KMS-11 (cell line): ENCODE measurements around the gene NAA60.

Source experiments
- H2AFZ ChIP-seq: fragments of 200-600 bp; sonication (generic); 2 replicates; pipeline ENCODE4 v1.6.1; 2016; ENCODE audit warnings: antibody characterized with exemption, mixed run types, low read depth
- H3K27ac ChIP-seq: fragments of 200-600 bp; sonication (generic); 2 replicates; pipeline ENCODE4 v1.6.1; 2016; ENCODE audit warnings: mild to moderate bottlenecking, mixed run types
- H3K27me3 ChIP-seq: fragments of 200-600 bp; sonication (generic); 2 replicates; pipeline ENCODE4 v1.6.1; 2017; ENCODE audit warnings: mild to moderate bottlenecking, low read depth, mixed run types, moderate library complexity; ENCODE audit not compliant: insufficient read depth
- H3K36me3 ChIP-seq: fragments of 200-600 bp; sonication (generic); 2 replicates; pipeline ENCODE4 v1.6.1; 2017; ENCODE audit warnings: mild to moderate bottlenecking, mixed run types; ENCODE audit not compliant: insufficient read depth
- H3K4me1 ChIP-seq: fragments of 200-600 bp; sonication (generic); 2 replicates; pipeline ENCODE4 v1.6.1; 2016; ENCODE audit warnings: mild to moderate bottlenecking, low read depth, mixed run types; ENCODE audit not compliant: poor library complexity, severe bottlenecking
- H3K4me2 ChIP-seq: fragments of 200-600 bp; sonication (generic); 2 replicates; pipeline ENCODE4 v1.7.0; 2016; ENCODE audit warnings: mild to moderate bottlenecking, mixed run types
- H3K4me3 ChIP-seq: fragments of 200-600 bp; sonication (generic); IDR thresholded peaks from 2 replicates; pipeline ENCODE4 v1.6.1; 2017; ENCODE audit warnings: low read depth, low read length, mixed read lengths; ENCODE audit not compliant: insufficient read depth
- H3K79me2 ChIP-seq: fragments of 200-600 bp; sonication (generic); 2 replicates; pipeline ENCODE4 v1.6.1; 2016; ENCODE audit warnings: low read depth, mixed run types; ENCODE audit not compliant: insufficient read depth
- H3K9ac ChIP-seq: fragments of 200-600 bp; sonication (generic); 2 replicates; pipeline ENCODE4 v1.6.1; 2016; ENCODE audit warnings: mild to moderate bottlenecking, mixed run types
- H4K20me1 ChIP-seq: fragments of 200-600 bp; sonication (generic); 2 replicates; pipeline ENCODE4 v1.6.1; 2016; ENCODE audit warnings: mild to moderate bottlenecking, mixed run types; ENCODE audit not compliant: insufficient read depth
- TF ChIP-seq, protein P1 (sequence below): fragments of 200-600 bp; sonication (generic); conservative IDR thresholded peaks from 2 replicates; pipeline ENCODE4 v1.6.1; 2017; ENCODE audit warnings: low read depth, mild to moderate bottlenecking, antibody characterized with exemption, low read length, moderate library complexity, mixed read lengths

Gene NAA60

DNA sequence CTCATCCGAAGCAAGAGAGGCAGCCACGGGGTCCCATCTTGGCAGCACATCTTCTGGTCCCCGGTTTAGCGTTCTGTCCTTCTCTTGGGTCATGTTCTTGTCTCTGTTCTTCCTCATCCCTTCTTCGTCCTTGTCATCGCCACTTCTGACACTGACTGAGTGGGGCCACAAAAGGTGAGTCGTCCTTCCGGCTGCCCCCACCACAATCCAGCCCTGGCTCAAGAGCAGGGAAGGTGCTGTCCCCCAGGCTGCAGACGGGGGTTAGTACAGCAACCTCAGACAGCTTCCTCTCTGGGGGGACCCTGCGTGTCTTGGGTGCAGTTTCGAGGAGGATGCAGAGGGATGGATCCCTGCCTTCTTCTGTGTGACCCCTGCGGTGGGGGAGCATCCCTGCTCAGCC is 21.8 kb downstream of the NAA60 start:
- Histone ChIP-seq H3K4me2 (no peak overlapping the region), H3K79me2 (peaks cover 100% of the 10 kb centered on the region), H3K36me3 (peaks cover 9% of the 10 kb centered on the region; the same call in 1 of the 2 replicates), H4K20me1 (peaks cover 11% of the 10 kb centered on the region; the same call in 1 of the 2 replicates), H3K4me3 (no peak overlapping the region), H3K27ac (no peak overlapping the region), H3K27me3 (no peaks in the 10 kb centered on the region), H3K9ac (no peak overlapping the region), H3K4me1 (peaks cover 55% of the 10 kb centered on the region), H2AFZ (no peak overlapping the region)
- TF ChIP-seq, protein P1, sequence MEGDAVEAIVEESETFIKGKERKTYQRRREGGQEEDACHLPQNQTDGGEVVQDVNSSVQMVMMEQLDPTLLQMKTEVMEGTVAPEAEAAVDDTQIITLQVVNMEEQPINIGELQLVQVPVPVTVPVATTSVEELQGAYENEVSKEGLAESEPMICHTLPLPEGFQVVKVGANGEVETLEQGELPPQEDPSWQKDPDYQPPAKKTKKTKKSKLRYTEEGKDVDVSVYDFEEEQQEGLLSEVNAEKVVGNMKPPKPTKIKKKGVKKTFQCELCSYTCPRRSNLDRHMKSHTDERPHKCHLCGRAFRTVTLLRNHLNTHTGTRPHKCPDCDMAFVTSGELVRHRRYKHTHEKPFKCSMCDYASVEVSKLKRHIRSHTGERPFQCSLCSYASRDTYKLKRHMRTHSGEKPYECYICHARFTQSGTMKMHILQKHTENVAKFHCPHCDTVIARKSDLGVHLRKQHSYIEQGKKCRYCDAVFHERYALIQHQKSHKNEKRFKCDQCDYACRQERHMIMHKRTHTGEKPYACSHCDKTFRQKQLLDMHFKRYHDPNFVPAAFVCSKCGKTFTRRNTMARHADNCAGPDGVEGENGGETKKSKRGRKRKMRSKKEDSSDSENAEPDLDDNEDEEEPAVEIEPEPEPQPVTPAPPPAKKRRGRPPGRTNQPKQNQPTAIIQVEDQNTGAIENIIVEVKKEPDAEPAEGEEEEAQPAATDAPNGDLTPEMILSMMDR: no peak

DNA sequence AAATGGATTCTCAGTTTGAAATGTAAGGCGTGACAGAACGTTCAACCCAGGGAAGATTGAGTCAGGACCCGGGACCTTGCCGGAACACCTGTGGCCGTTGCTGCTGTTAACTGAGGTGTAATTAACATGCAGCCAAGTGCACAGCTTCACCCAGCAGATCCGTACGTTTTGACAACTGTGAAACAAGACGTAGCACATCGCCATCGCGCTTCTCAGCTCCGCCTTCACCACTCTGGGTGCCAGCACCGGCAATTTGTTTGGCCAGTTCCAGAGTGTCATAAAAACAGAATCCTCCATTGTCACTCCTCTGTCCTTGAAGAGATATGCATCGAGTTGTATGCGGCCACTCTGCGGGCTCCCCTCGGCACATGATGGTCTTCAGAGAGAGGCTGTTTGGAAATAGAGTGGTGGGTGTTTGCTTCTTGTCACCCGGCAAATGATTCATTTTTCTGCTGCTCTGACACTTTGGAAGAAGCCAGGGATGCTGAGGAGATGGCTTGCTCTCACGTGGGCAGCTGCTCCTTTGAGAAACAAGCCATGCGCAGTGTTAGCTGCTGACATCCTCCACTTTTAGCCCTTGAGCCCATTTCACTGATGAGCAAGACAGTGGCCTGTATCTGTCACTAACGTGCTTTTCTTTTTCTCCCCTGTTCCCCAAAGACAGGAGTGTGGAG is 22.6 kb downstream of the NAA60 start:
- Histone ChIP-seq H3K79me2 (peaks cover 100% of the 10 kb centered on the region), H3K4me1 (peaks cover 47% of the 10 kb centered on the region), H3K4me2 (no peak overlapping the region), H3K4me3 (no peak overlapping the region), H2AFZ (no peak overlapping the region), H3K27ac (no peak overlapping the region), H3K9ac (no peak overlapping the region), H3K36me3 (peaks cover 9% of the 10 kb centered on the region; the same call in 1 of the 2 replicates), H3K27me3 (no peaks in the 10 kb centered on the region), H4K20me1 (peaks cover 19% of the 10 kb centered on the region; the same call in 1 of the 2 replicates)
- TF ChIP-seq, protein P1: no peak

DNA sequence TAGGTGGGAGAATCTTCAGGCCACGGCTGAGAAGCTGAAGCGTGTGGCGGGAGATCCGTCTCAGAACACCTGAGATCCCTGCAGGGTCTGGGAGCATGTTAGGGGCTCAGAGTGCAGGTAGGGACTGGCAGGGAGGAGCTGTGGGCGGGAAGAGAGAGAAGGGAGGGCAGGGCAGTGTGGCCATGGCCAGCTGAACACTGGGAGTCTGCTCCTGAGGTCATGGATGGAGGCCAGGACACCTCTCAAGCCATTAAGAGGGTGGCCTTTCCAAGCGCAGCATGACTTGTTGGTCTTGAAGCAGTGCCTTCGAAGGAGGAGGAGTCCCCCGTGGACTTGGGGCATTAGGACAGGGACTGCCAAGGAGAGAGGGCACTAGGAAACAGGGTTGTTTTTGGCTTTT is 23.7 kb downstream of the NAA60 start:
- Histone ChIP-seq H3K36me3 (peaks cover 9% of the 10 kb centered on the region; the same call in 1 of the 2 replicates), H3K9ac (no peak overlapping the region), H3K27ac (no peak overlapping the region), H3K4me2 (no peak overlapping the region), H4K20me1 (peaks cover 27% of the 10 kb centered on the region; the same call in 1 of the 2 replicates), H3K4me1 (peaks cover 36% of the 10 kb centered on the region), H3K27me3 (no peaks in the 10 kb centered on the region), H3K79me2 (peaks cover 100% of the 10 kb centered on the region), H3K4me3 (no peak overlapping the region), H2AFZ (no peak overlapping the region)
- TF ChIP-seq, protein P1: no peak

DNA sequence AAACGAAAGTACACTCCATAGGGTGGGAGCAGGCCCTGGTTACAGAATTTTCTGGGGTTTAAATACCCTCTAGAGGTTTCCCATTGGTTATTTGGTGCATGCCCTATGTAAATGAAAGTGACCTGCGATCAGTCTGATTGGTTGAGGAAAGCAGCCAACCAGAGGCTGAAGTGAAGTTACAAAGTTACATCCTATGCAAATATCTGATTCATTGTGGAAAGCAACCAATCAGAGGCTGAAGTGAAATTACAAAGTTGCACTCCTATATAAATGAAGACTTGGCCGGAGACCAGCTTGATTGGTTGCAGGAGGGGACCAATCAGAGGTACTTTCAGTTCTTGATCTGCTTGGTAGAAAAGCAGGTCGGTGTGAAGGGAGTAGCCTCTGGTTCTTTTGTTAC is 24.4 kb downstream of the NAA60 start:
- Histone ChIP-seq H3K4me1 (peaks cover 29% of the 10 kb centered on the region), H3K9ac (no peak overlapping the region), H3K27ac (no peak overlapping the region), H3K4me2 (no peak overlapping the region), H3K79me2 (peaks cover 100% of the 10 kb centered on the region), H4K20me1 (peaks cover 29% of the 10 kb centered on the region; the same call in 1 of the 2 replicates), H3K4me3 (no peak overlapping the region), H3K27me3 (no peaks in the 10 kb centered on the region), H3K36me3 (peaks cover 9% of the 10 kb centered on the region; the same call in 1 of the 2 replicates), H2AFZ (no peak overlapping the region)
- TF ChIP-seq, protein P1: no peak
